Fibroblast of lung (primary cell): ENCODE measurements around the gene SHLD2.
"Not testable (repeated sequence)": the region's sequence is repeated elsewhere in the genome, so short reads cannot be mapped to it uniquely, and the experiment has no call there.

Source experiments
- EZH2 ChIP-seq: IDR thresholded peaks from 2 replicates; pipeline ENCODE4 v1.5.1; 2012; ENCODE audit warnings: low read length, control low read depth, mild to moderate bottlenecking; ENCODE audit errors: missing control alignments
- TF ChIP-seq, protein P1 (sequence below), 2 donors: IDR thresholded peaks in 1 of 2; conservative IDR thresholded peaks in 1 of 2; 1 replicate in 1 of 2; 2 replicates in 1 of 2; pipeline ENCODE4 v1.5.1; 2011 to 2012; ENCODE audit warnings: low read length in 2 of 2, control low read depth in 1 of 2, inconsistent platforms in 1 of 2, low read depth in 1 of 2, mild to moderate bottlenecking in 1 of 2

DNA sequence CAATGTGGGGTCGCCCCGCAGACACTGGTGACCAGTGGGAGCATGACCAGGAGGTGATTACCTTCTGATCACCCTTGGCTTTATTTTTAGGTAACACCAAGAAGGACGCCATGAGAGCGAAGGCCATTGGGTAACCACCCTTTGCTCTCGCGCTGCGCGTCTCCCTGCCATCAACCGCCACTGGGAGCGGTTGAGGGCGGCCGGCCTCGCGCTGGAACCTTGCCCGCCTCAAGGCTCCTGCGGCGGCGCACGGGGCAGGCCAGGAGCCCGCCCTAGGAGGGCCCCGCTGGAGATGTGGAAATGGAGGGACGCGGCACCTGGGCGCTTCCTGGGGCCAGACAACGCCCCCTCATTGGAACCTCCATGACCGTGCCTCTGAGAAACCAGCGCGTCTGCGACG lies 127.8 kb downstream of the SHLD2 start:
- TF ChIP-seq, protein P1, sequence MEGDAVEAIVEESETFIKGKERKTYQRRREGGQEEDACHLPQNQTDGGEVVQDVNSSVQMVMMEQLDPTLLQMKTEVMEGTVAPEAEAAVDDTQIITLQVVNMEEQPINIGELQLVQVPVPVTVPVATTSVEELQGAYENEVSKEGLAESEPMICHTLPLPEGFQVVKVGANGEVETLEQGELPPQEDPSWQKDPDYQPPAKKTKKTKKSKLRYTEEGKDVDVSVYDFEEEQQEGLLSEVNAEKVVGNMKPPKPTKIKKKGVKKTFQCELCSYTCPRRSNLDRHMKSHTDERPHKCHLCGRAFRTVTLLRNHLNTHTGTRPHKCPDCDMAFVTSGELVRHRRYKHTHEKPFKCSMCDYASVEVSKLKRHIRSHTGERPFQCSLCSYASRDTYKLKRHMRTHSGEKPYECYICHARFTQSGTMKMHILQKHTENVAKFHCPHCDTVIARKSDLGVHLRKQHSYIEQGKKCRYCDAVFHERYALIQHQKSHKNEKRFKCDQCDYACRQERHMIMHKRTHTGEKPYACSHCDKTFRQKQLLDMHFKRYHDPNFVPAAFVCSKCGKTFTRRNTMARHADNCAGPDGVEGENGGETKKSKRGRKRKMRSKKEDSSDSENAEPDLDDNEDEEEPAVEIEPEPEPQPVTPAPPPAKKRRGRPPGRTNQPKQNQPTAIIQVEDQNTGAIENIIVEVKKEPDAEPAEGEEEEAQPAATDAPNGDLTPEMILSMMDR (conservative IDR thresholded peaks at IDR 0.05 in 1 of 2, IDR thresholded peaks at IDR 0.05 in 1 of 2; ENCODE audit: low read depth in 1 of 2, low read length in 2 of 2): not testable (repeated sequence)
- not testable (repeated sequence) for TF ChIP-seq EZH2
